GM12801 (cell line): ENCODE results near the gene TMSB4X.

ENCODE experiments used
- TF ChIP-seq, protein P1 (sequence below): IDR thresholded peaks from one replicate; pipeline ENCODE4 v1.5.1; 2011; ENCODE audit warnings: control low read depth; ENCODE audit not compliant: insufficient read length; ENCODE audit errors: extremely low read depth

TMSB4X gene

DNA sequence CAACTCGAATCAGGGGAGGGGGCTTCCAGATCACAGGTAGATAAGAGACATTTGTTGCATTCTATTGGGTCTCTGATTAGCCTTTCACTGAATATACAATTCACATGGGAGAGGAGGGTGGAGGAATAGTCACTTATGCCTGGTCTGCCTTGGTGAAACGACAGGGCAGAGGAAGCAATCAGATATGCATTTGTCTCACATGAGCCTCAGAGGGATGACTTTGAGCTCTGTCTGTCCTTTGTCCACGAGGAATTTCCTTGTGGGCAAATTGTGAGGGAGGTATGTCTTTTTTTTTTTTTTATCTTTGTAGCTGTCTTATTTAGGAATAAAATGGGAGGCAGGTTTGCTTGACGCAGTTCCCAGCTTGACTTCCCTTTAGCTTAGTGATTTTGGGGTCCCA lies 28.5 kb upstream of the TMSB4X start:
- TF ChIP-seq, protein P1, sequence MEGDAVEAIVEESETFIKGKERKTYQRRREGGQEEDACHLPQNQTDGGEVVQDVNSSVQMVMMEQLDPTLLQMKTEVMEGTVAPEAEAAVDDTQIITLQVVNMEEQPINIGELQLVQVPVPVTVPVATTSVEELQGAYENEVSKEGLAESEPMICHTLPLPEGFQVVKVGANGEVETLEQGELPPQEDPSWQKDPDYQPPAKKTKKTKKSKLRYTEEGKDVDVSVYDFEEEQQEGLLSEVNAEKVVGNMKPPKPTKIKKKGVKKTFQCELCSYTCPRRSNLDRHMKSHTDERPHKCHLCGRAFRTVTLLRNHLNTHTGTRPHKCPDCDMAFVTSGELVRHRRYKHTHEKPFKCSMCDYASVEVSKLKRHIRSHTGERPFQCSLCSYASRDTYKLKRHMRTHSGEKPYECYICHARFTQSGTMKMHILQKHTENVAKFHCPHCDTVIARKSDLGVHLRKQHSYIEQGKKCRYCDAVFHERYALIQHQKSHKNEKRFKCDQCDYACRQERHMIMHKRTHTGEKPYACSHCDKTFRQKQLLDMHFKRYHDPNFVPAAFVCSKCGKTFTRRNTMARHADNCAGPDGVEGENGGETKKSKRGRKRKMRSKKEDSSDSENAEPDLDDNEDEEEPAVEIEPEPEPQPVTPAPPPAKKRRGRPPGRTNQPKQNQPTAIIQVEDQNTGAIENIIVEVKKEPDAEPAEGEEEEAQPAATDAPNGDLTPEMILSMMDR = no peak

DNA sequence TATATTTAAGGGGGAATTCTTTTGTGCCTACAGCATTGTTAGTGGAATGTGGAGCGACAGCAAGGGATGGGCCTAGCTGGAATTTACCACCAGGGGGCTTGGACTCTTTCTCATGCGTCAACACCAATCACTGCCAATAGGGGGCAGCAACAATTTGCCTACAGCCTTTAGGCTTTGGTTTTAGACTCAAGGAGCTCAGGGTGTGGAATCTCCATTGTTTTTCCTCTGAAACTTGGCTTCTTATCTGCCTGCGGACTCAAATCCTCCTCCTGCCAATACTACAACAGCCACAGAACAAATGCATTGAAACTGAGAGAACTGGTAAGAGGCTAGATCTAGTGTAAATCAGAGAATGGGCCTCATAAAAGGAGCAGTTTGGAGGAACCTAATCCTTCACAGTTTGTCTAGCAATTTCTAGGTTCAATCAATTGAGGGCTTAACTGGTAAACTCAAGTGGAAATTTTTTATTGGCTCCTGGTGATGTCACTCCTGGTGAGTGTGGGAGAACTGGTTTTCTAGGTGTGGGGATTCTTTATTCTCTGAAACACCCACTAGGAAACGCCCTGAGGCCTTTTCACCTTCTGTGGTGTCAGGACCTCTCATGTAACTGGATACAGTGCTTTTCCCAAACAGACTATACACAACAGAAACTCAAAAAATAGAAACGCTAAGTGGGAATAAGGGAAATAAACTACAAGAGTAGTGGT lies 27.9 kb upstream of the TMSB4X start:
- TF ChIP-seq, protein P1 = no peak

DNA sequence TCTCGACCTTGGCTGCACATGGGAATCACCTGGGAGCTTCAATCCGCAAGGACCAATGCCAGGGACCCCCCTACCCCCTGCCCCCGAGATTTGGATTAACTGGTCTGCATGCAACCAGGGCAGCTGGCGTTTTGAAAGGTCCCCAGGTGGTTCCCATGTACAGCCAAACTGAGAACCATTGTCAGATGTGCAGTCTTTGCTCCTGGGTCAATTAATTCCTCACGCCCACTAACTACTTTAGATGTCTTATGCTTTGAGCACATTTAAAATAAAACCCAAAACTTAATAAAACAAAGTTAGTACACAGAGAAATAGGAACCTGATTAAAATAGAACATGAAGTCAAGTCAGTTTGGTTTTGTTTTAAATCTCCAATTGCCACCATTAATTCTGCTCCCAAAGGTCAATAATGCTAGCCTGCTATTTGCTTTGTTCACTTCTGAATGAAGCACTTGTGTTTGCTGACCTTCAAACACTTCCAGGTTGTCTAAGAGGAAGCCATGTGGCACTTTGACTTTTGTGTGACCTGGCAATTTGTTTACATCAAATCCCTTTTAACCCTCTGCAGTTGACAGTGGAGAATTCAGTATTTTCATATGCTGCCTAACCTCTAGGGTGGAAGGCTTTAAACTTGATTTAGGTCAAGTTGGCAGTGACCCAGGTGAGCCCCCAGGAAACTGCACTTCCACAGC lies 27.2 kb upstream of the TMSB4X start:
- TF ChIP-seq, protein P1 = no peak

DNA sequence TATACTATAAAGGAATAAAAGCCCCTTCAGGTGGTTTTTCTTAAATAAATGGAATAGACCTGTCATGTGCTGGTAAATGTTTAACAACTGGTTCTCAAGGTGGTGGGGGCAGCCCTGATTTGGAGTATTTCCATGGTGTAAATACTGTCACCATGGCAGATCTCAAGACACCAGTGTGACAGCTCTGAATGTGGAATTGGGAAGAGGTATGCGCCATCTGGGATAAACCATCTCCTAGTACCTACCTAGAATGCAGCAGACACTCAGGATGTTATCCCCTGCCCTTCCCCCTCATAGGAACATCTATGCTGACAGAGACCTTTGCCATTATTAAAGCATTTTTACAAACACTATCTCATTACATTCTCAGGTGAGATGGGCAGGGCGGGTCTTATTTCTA lies 26.4 kb upstream of the TMSB4X start:
- TF ChIP-seq, protein P1 = no peak

DNA sequence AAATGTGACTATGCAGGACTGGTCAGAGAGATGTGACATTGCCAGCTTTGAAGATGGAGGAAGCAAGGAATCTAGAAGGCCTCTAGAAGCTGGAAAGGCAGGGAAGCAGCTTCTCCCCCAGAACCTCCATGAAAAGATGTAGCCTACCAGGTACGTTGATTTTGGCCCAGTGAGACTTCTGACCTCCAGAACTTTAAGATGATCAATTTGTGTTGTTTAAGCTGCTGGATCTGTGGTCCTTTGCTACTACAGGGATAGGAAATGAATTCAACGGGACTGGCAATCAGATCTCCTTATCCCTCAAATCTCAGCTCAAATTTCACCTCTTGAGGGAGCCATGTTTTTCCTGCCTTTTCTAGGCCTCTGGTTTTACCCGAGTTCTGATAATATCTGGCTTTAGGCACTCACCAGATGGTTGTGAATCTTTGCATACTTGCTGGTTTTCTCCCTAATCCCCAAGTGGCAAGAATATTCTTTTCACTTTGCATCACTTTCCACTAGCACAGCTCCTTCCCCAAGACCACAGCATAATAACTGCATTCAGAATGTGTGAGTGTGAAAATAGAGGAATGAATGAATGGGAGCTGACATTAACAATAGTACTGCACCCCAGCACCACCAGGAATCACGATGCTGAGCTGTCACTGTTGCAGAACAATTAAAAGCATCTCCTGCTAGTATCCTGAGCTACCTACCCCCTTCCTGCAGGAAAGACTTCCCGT lies 25.5 kb upstream of the TMSB4X start:
- TF ChIP-seq, protein P1 = no peak

DNA sequence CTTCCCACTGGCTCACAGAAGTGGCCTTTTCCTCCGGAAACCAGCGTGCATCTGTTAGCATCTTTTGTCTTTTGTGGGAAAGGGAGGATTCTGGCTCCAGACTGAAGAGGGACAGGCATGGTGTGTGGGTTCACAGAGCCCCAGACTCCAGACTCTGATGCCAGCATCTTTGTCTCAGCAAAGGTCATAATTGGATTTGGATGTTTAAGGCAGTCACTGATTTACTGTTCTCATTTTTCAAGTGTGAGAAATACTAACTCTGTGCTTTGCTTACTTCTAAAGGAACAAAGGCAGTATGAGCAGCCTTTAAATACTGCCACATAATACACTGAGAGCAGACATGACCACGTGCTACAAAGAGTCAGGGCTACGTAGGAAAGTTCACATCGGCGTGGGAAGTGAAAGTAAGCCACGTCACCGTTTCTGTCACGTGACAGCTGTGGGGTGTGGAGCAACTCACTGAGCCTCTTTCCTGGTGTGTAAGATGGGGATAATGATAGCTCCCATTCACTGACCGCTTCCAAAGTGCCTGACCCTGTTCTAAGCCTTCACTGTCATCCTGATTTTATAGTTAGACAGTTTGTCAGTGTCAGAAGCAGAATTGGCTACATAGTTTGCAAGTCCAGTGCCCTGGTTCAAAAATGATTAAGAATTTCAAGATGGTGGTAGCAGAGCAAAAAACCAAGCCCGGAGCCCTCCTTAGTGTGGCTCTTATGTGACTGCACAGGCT lies 24.8 kb upstream of the TMSB4X start:
- TF ChIP-seq, protein P1 = no peak

DNA sequence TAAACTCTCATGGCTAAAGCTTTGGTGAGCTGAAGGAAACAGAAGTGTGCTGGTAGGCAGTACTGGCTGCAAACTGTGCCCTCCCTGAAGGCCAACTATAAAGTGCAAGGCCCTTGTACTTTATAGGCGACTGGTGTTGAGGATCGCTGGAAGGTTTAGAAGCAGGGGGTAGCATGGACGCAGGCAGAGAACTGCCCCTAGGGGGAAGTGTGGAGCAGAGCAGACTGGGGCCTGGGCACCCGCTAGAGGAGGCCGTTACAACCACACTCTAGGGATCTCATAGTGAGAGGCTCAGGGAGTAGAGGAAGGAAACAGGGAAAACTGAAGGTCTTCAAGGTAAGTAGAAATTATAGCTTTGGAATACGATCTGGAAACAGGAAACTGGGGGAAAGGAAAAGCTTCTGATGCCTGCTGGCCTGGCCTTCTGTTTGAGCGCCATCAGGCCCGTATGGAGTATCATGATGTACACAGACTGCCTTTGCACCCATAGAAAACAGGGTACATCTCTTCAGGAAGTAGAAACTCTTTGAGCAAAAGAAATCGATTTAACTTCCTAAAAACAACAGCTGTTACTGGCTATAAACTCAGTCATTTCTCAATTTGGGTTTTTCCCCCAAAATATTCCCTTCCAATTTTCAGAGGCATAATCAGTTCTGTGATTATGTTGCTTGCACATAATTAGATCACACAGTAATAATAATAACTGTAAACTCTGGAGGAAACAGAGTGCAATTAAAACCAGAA lies 23.9 kb upstream of the TMSB4X start:
- TF ChIP-seq, protein P1 = no peak
